Psoas muscle (tissue), 8 donors: ENCODE data around the gene PODXL. TPM values are rescaled to one million over a fixed set of nuclear protein-coding genes. Genes with fewer than 3 reads are reported as not detected.

Experiments used
- ATAC-seq, 4 donors: fragments of 200-7000 bp; cut with Tn5 transposase; one replicate each; pipeline ENCODE4 v1.9.1; 2020; ENCODE audit warnings: moderate library complexity in 3 of 4, mild to moderate bottlenecking in 2 of 4
- DNase-seq, 2 donors: peaks; one replicate each; pipeline ENCODE4 v3.0.0-alpha.2; 2020
- H3K27ac ChIP-seq: fragments of 200-600 bp; one replicate; pipeline ENCODE4 v1.8.0; 2022
- H3K27me3 ChIP-seq, 3 donors: fragments of 200-600 bp in 1 of 3; one replicate each; pipeline versions ENCODE4 v1.6.1 to v1.8.0; 2013 to 2022; ENCODE audit warnings: low read length in 2 of 3, mild to moderate bottlenecking in 2 of 3, moderate library complexity in 1 of 3; ENCODE audit not compliant: insufficient read depth in 3 of 3
- H3K36me3 ChIP-seq, 2 donors: fragments of 200-600 bp in 1 of 2; one replicate each; pipeline versions ENCODE4 v1.6.1 to v1.8.0; 2013 to 2022; ENCODE audit warnings: low read depth in 1 of 2, mild to moderate bottlenecking in 1 of 2, moderate library complexity in 1 of 2; ENCODE audit not compliant: insufficient read depth in 1 of 2
- H3K4me1 ChIP-seq: fragments of 200-600 bp; one replicate; pipeline ENCODE4 v1.8.0; 2022
- H3K4me3 ChIP-seq: fragments of 200-600 bp; one replicate; pipeline ENCODE4 v1.8.0; 2022; ENCODE audit warnings: mild to moderate bottlenecking
- H3K9me3 ChIP-seq: fragments of 200-600 bp; one replicate; pipeline ENCODE4 v1.8.0; 2022
- CTCF ChIP-seq: fragments of 200-600 bp; IDR thresholded peaks from one replicate; pipeline ENCODE4 v1.8.0; 2022; ENCODE audit warnings: antibody characterized with exemption
- WGBS, 3 donors: extraction: QIAGEN DNeasy Blood & Tissue Kit; methylation state at CpG; one replicate each; pipeline versions ENCODE4 v1.1.6 to v1.1.7; 2013; 5-methylcytosine and 5-hydroxymethylcytosine counted together
- intact Hi-C, 2 donors: fragments of 100-400 bp; cut with DNase I; formaldehyde crosslinking; loops; one replicate each; pipeline versions ENCODE4 v1.11.0 to v1.14.2; 2022
- polyA plus RNA-seq, 3 donors: library from polyadenylated mRNA; stranded (reverse); fragments of 200-250 nt; gene quantifications; one replicate each; pipeline ENCODE4 v1.2.3, GENCODE V29; 2013
- total RNA-seq, 4 donors: library from RNA; stranded (reverse); fragmentation: NEBNext Ultra II Directional in 2 of 4; extraction: Animal tissue kit (Norgen Biotek cat#: 25700) in 2 of 4; gene quantifications; one replicate each; pipeline versions ENCODE4 v1.2.1 to v1.2.4, GENCODE V29; 2021 to 2023
- donor health status: healthy with polysubstance abuse.
- donor health status: DM: no; HTN: no; CAD: no; lungs with moderate emphysema.
- donor health status: Bipolar disorder and iron deficiency.
- donor health status: healthy.
- donor health status: DM: yes; HTN: yes; CAD: no.
- donor health status: DM: no; HTN: no; CAD: no.
- donor health status: DM: no; HTN: no; CAD: no.
- donor health status: DM: yes; HTN: yes; CAD: no.

PODXL gene
- total and polyA plus RNA-seq, 7 donors = 9.0 to 46.8 (median 16.2) TPM

DNA sequence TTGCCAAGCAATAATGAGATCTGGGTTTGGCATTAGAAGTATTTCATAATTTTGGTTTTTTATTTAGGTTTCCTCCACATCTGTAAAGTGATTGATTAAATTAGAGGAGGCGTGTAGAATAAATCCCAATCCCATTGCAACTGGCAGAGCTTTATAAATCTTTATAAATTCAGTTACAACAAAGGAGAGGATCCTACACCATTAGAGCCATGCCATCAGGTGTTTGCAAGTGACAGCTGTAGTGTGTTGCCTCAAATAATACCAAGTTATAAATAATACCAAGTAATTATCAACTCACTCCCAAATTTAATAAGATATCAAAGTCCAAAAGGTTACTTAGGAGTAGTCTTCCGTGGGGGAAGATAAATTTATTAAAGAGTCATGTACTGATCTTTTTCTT lies 62.2 kb downstream of the PODXL start:
- Histone ChIP-seq H3K4me3 (no peak overlapping the region), H3K4me1 (no peaks in the 10 kb centered on the region), H3K36me3 (peaks cover 3 to 20% of the 10 kb centered on the region in 2 donors), H3K27ac (no peak overlapping the region), H3K27me3 (no peaks in the 10 kb centered on the region), H3K9me3 (no peaks in the 10 kb centered on the region)
- DNase-seq (no peak), ATAC-seq (no peak)
- intact Hi-C loops = no loop called here
- no peak for TF ChIP-seq CTCF
- WGBS, 3 donors = 91 to 97% (median 96%) methylated on average over 2 of the region's 2 CpGs

DNA sequence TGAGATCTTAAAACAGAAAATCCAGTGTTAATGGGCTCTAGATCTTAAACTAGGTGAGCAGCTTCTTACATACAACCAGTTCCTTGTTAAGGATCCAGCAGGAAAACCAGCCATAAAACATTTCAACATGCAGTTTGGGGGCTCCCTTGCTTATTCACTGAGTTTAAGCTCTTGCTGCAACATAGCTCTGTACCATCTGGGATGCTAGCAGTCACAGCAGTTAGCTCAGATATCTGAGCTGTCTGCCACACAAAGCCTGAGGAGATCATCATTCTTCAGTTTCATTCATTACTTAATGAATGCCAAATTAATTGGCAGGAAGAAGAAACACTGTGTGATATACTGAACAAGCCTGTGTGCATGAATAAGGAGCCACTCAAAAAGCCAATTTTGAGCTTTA lies 62.8 kb downstream of the PODXL start:
- intact Hi-C loops = no loop called here
- no peaks in the 10 kb centered on the region for H3K4me1 ChIP-seq
- no peaks in the 10 kb centered on the region for H3K27me3 ChIP-seq
- no peak for ATAC-seq
- no peaks in the 10 kb centered on the region for H3K9me3 ChIP-seq
- no peak overlapping the region for H3K4me3 ChIP-seq
- peaks cover 3 to 15% of the 10 kb centered on the region in 2 donors for H3K36me3 ChIP-seq
- DNase-seq = no peak
- no peak overlapping the region for H3K27ac ChIP-seq
- TF ChIP-seq CTCF = no peak

DNA sequence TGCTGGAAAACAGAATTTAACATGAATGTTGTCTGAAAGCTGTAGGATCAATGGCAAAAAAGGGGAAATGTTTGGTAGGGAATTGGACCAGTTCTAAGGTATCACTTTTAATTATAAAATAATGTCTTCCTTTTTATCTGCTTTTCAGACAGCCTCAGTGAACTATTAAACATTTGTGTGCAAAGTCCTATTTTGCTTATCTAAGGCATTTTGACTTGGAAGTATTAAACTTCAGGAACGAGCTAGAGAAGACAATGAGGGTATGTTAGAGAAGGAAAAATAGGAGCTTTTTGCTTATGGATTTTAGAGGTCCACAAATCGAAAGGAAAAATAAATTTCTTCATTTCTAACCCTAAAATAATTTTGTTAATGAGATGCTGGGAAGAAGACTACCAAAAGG lies 63.3 kb downstream of the PODXL start:
- H3K4me1 ChIP-seq = no peaks in the 10 kb centered on the region
- no peak for ATAC-seq

DNA sequence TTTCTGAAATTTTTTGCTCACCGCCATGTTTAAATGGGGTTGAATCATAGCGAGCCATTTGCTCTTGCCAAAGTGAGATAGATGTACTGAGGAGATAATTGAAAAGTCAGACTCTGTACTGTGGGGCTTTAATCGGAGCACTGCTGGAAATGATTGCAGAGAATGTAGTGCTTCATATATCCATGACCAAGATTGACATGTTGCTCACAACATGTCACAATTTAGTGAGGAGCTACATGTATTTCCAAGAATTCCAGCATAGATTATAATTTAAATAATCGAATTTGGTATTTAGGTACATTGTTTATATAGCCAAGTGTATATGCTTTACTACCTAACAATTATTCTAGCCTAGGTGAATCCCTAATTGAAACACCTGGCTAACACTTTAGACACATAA lies 66.5 kb downstream of the PODXL start:
- intact Hi-C loops = no loop called here

More for the DNA sequence above, 63.3 kb downstream of the PODXL start:
- Histone ChIP-seq H3K27me3 (no peaks in the 10 kb centered on the region), H3K9me3 (no peaks in the 10 kb centered on the region), H3K4me3 (no peak overlapping the region), H3K27ac (no peak overlapping the region), H3K36me3 (peaks cover 3 to 15% of the 10 kb centered on the region in 2 donors)
- intact Hi-C loops = no loop called here
- no peak for DNase-seq
- 90 to 96% (median 93%) methylated on average over 2 of the region's 2 CpGs for WGBS, 3 donors
- TF ChIP-seq CTCF = no peak

More for the DNA sequence above, 66.5 kb downstream of the PODXL start:
- Histone ChIP-seq H3K27me3 (no peaks in the 10 kb centered on the region), H3K27ac (no peak overlapping the region), H3K4me3 (no peak overlapping the region), H3K9me3 (no peaks in the 10 kb centered on the region), H3K4me1 (no peaks in the 10 kb centered on the region), H3K36me3 (peaks cover 0 to 21% of the 10 kb centered on the region in 2 donors)
- DNase-seq (no peak), ATAC-seq (no peak)
- 94 to 98% (median 95%) methylated on average over 4 of the region's 4 CpGs for WGBS, 3 donors
- no peak for TF ChIP-seq CTCF
